ENCODE data around the gene PGAP2. TPM values are rescaled to one million over a fixed set of nuclear protein-coding genes. Genes with fewer than 3 reads are reported as not detected.

The PGAP2 gene
- total RNA-seq, 1 experiment from 2014 or later = 30.5 TPM

DNA sequence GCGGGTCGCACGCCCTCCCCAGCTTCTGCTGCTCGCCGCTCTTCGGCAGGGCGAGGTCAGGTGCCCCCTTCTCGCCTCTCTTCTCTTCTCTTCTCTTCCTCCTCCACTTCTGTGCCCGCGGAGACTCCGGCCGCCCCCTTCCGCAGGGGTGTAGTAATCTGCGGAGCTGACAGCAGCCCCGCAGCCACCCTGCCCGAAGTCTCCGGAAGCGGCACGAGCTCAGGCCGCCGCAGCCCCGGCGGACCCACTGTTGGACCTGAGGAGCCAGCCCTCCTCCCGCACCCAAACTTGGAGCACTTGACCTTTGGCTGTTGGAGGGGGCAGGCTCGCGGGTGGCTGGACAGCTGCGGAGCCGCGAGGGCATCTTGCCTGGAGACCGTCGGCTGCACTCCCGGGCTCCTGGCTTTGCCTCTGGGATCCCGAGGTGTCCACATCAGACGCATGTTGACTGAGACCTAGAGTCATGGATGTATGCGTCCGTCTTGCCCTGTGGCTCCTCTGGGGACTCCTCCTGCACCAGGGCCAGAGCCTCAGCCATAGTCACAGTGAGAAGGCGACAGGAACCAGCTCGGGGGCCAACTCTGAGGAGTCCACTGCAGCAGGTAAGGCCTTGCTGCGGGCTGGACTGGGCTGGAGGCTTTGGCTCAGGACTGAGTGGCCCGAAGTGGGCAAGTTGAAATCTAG lies 47.6 kb downstream of the PGAP2 start:
- Histone ChIP-seq H4K20me1 (ENCODE audit: insufficient read depth) (no peaks in the 10 kb centered on the region), H3K79me2 (ENCODE audit: insufficient read depth, low read length) (peaks cover 3% of the 10 kb centered on the region; the same call in 1 of the 2 replicates), H3K36me3 (ENCODE audit: control insufficient read depth in 1 of 2, insufficient read depth in 2 of 2, low read length in 2 of 2) (no peaks in the 10 kb centered on the region), H3K9ac (ENCODE audit: low read length) (peak overlapping the region; percentile 51), H3K27ac (ENCODE audit: low read depth, low read length) (peak overlapping the region; percentile 61; the same call in 1 of the 2 replicates), H3K4me3 (replicated peaks in 1 of 2; ENCODE audit: low read depth in 1 of 2, low read length in 2 of 2) (peak overlapping the region; percentile 70 to 78), H2AFZ (ENCODE audit: low read depth, low read length, poor library complexity, severe bottlenecking) (no peak overlapping the region), H3K9me2 (ENCODE audit: insufficient read depth) (no peaks in the 10 kb centered on the region), H3K4me2 (ENCODE audit: low read length) (peak overlapping the region; percentile 80), H3K27me3 (ENCODE audit: insufficient read depth, low read length) (no peaks in the 10 kb centered on the region), H3K9me3 (ENCODE audit: control insufficient read depth in 1 of 2, insufficient read depth in 1 of 2, low read depth in 1 of 2, low read length in 2 of 2) (no peaks in the 10 kb centered on the region), H3K4me1 (ENCODE audit: control insufficient read depth in 1 of 2, insufficient read depth in 2 of 2, low read length in 2 of 2) (peaks cover 14 to 39% of the 10 kb centered on the region in 2 experiments)
- no peak for DNase-seq (ENCODE audit: low read depth, low spot score)
- BruUV-seq (replicated peaks) = no TSS peak
- ChIA-PET RAD21 (ENCODE audit: low non-redundant PET in 1 of 2, low total read pairs in 2 of 2, uncharacterized antibody in 2 of 2, unreplicated experiment in 2 of 2) (interaction anchor here in 1 of 2 experiments (0.8 to 1.7 kb wide), 2 partner anchors 47 to 217 kb away, joined by 3 to 14 read pairs; no protein-coding TSS in a partner anchor), POLR2A (interaction anchor here (0.9 to 1.3 kb wide), 3 partner anchors 15 to 47 kb away, joined by 3 read pairs; no protein-coding TSS in a partner anchor), CTCF (interaction anchor here (1.4 to 3.5 kb wide), 13 partner anchors 11 to 223 kb away, joined by 3 to 81 read pairs (median 7); partner anchors contain the start of gene RHOG)
- no peak for ATAC-seq
- TF ChIP-seq EZH2phosphoT487 (IDR thresholded peaks at IDR 0.05; ENCODE audit: borderline replicate concordance) = no peak
- intact Hi-C loops (cut with micrococcal nuclease) = no loop called here

GRCh38 chr11:3856856-3857553 lies 48.6 kb downstream of the PGAP2 start:
- H4K20me1 ChIP-seq (ENCODE audit: insufficient read depth) = no peaks in the 10 kb centered on the region
- peak overlapping the region in 1 of 2 experiments; percentile 78; a peak in 2 of 4 replicates for H3K4me3 ChIP-seq (replicated peaks in 1 of 2; ENCODE audit: low read depth in 1 of 2, low read length in 2 of 2)
- POLR2A ChIA-PET = no interaction called here
- intact Hi-C loops (cut with micrococcal nuclease) = no loop called here
- H3K27me3 ChIP-seq (ENCODE audit: insufficient read depth, low read length) = no peaks in the 10 kb centered on the region
- H3K36me3 ChIP-seq (ENCODE audit: control insufficient read depth in 1 of 2, insufficient read depth in 2 of 2, low read length in 2 of 2) = no peaks in the 10 kb centered on the region
- peak overlapping the region; percentile 80 for H3K4me2 ChIP-seq (ENCODE audit: low read length)
- BruUV-seq (replicated peaks) = TSS peak; percentile 45
- no peak for DNase-seq (ENCODE audit: low read depth, low spot score)
- H2AFZ ChIP-seq (ENCODE audit: low read depth, low read length, poor library complexity, severe bottlenecking) = no peak overlapping the region
- ATAC-seq = no peak
- peaks cover 3% of the 10 kb centered on the region; the same call in 1 of the 2 replicates for H3K79me2 ChIP-seq (ENCODE audit: insufficient read depth, low read length)
- TF ChIP-seq CBX3 (IDR thresholded peaks at IDR 0.05; ENCODE audit: low read depth) (no peak), CEBPB (IDR thresholded peaks at IDR 0.05; ENCODE audit: low read depth) (no peak), POLR2AphosphoS5 (IDR thresholded peaks at IDR 0.05; ENCODE audit: low read depth, low read length) (no peak), SIN3A (IDR thresholded peaks at IDR 0.05; ENCODE audit: low read depth) (no peak), ELF1 (IDR thresholded peaks at IDR 0.05; ENCODE audit: borderline replicate concordance, low read depth) (no peak), SRF (IDR thresholded peaks at IDR 0.05; ENCODE audit: low read depth) (no peak), CTCF (IDR thresholded peaks at IDR 0.05 in 2 of 3, conservative IDR thresholded peaks at IDR 0.05 in 1 of 3; ENCODE audit: borderline replicate concordance in 1 of 3, insufficient read depth in 1 of 3, low read depth in 2 of 3, low read length in 2 of 3) (no peak), EZH2phosphoT487 (IDR thresholded peaks at IDR 0.05; ENCODE audit: borderline replicate concordance) (no peak), SP1 (IDR thresholded peaks at IDR 0.05; ENCODE audit: low read depth) (no peak), JUND (IDR thresholded peaks at IDR 0.05) (no peak), TCF7L2 (IDR thresholded peaks at IDR 0.05; ENCODE audit: borderline replicate concordance, extremely low read depth, insufficient read depth, insufficient read length) (no peak), RAD21 (IDR thresholded peaks at IDR 0.05; ENCODE audit: low read depth) (no peak), ZNF274 (IDR thresholded peaks at IDR 0.05; ENCODE audit: low read depth, low read length) (no peak)
- H3K4me1 ChIP-seq (ENCODE audit: control insufficient read depth in 1 of 2, insufficient read depth in 2 of 2, low read length in 2 of 2) = peaks cover 14 to 40% of the 10 kb centered on the region in 2 experiments
- RAD21 ChIA-PET (ENCODE audit: low non-redundant PET in 1 of 2, low total read pairs in 2 of 2, uncharacterized antibody in 2 of 2, unreplicated experiment in 2 of 2) = no interaction called here
- CTCF ChIA-PET = interaction anchor here (1.2 to 3.0 kb wide), 2 partner anchors 8 to 16 kb away, joined by 3 to 54 read pairs; partner anchors contain the start of gene RHOG
- no peak overlapping the region for H3K9ac ChIP-seq (ENCODE audit: low read length)
- H3K27ac ChIP-seq (ENCODE audit: low read depth, low read length) = no peak overlapping the region
- H3K9me3 ChIP-seq (ENCODE audit: control insufficient read depth in 1 of 2, insufficient read depth in 1 of 2, low read depth in 1 of 2, low read length in 2 of 2) = no peaks in the 10 kb centered on the region
- no peaks in the 10 kb centered on the region for H3K9me2 ChIP-seq (ENCODE audit: insufficient read depth)

Measured in HCT116 (cell line).